ENCODE data around the gene NOS1AP. TPM values are rescaled to one million over a fixed set of nuclear protein-coding genes. Genes with fewer than 3 reads are reported as not detected.

Gene NOS1AP
- total and polyA plus RNA-seq, 5 donors, result 0.86 to 4.5 (median 4.1) TPM

DNA sequence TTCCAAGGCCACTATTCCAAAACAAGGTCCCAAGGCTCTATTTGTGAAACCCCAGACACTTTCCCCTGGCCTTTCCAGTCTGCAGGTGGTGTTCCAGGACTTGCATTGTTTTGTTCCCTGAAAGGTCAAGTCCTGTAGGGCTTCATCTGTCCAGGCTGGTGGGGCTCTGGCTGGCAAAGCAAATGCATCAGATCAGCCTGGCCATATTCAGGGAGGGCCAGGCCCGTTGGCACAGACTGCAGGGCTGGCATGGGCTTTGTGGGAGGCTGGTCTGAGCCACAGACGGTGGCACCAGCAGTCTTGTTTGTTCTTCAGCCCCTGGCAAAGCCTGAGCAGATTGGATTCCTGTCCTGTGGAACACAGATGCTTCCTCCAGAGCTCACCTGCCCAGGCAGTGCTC is 214.2 kb downstream of the NOS1AP start:
- H3K27ac ChIP-seq (ENCODE audit: low read length), result no peak overlapping the region
- no peaks in the 10 kb centered on the region for H3K9me3 ChIP-seq (ENCODE audit: control insufficient read depth, low read length)
- 67% methylated on average over 2 of the region's 2 CpGs for whole genome bisulfite sequencing
- H3K4me1 ChIP-seq (ENCODE audit: control insufficient read depth, insufficient read depth, low read length), result peaks cover 13% of the 10 kb centered on the region
- intact Hi-C loops (cut with DNase I), result no loop called here
- ATAC-seq, result peak; percentile 28 to 47
- H3K4me3 ChIP-seq (ENCODE audit: low read length), result no peak overlapping the region
- DNase-seq, result peak in 1 of 3 donors; percentile 56
- no peaks in the 10 kb centered on the region for H3K27me3 ChIP-seq (ENCODE audit: control insufficient read depth, insufficient read depth)

DNA sequence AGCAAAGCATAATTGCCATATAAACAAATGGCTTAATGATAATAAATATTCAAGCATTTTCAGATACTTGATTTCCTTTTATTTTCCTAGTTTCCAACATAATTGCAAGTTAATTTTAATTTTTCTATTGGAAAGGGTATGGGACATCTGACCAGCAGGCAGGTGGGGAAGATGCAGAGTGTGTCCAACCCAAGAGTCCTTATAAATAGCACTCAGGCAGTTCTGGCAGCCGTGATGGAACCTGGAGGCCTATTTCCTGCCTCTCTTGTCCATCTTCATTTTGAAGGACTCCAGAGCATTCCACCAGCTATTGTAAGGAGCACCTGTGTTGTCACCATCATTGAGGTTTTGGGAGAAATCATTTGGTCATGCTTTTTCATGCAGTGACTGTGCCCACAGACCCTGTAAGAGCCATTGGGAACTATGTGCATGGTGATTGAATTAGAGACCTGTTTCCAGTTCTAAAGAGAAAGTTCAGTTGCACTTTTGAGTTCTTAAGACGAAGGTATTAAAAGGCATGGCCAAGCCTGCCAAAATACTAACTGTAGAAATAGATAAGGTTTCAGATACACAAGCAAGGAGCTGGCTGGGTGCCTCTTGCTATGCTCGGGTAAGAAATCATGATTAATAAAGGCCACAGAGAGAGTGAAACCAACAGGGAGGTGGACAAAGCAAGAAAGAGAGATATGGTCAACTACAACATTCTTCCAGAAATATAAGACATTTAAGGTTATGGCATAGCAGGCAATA is 214.9 kb downstream of the NOS1AP start:
- WGBS, result 40% methylated on average over 3 of the region's 3 CpGs

GRCh38 chr1:162285149-162285561 is 215.7 kb downstream of the NOS1AP start:
- peaks cover 13% of the 10 kb centered on the region for H3K4me1 ChIP-seq (ENCODE audit: control insufficient read depth, insufficient read depth, low read length)
- ATAC-seq (peak; percentile 85 to 86), DNase-seq (peak; percentile 17 to 54 (median 54))
- H3K27ac ChIP-seq (ENCODE audit: low read length), result no peak overlapping the region
- no peak overlapping the region for H3K4me3 ChIP-seq (ENCODE audit: low read length)
- intact Hi-C loops (cut with DNase I), result no loop called here
- 22% methylated on average over 5 of the region's 5 CpGs for WGBS
- H3K9me3 ChIP-seq (ENCODE audit: control insufficient read depth, low read length), result no peaks in the 10 kb centered on the region
- H3K27me3 ChIP-seq (ENCODE audit: control insufficient read depth, insufficient read depth), result no peaks in the 10 kb centered on the region

More for the DNA sequence above, 214.9 kb downstream of the NOS1AP start:
- peak in 1 of 2 donors; percentile 17 for ATAC-seq
- H3K27ac ChIP-seq (ENCODE audit: low read length), result no peak overlapping the region
- H3K4me3 ChIP-seq (ENCODE audit: low read length), result no peak overlapping the region
- intact Hi-C loops (cut with DNase I), result no loop called here
- H3K4me1 ChIP-seq (ENCODE audit: control insufficient read depth, insufficient read depth, low read length), result peaks cover 13% of the 10 kb centered on the region
- H3K27me3 ChIP-seq (ENCODE audit: control insufficient read depth, insufficient read depth), result no peaks in the 10 kb centered on the region
- no peaks in the 10 kb centered on the region for H3K9me3 ChIP-seq (ENCODE audit: control insufficient read depth, low read length)
- DNase-seq, result no peak

DNA sequence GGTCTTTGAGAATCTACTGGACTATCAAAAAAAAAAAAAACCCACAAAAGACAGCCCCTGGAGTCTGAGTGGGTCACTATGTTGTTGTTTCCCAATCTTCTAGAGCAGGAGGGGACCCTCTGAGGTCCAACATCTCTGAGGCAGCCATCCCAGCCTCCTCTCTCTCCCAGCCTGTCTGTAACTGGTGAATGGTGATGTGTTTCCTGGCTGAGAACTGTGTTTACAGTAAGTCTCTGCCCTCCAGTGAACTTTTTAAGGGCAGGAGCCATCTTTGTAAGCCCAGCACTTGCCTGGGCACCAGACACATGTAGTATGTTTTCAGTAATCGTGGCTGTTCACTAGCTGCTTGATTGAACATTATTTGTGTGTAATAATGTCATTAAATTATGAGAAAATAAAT is 221.5 kb downstream of the NOS1AP start:
- Histone ChIP-seq H3K4me1 (ENCODE audit: control insufficient read depth, insufficient read depth, low read length) (no peaks in the 10 kb centered on the region), H3K27me3 (ENCODE audit: control insufficient read depth, insufficient read depth) (no peaks in the 10 kb centered on the region), H3K4me3 (ENCODE audit: low read length) (no peak overlapping the region), H3K9me3 (ENCODE audit: control insufficient read depth, low read length) (no peaks in the 10 kb centered on the region), H3K27ac (ENCODE audit: low read length) (no peak overlapping the region)
- ATAC-seq (no peak), DNase-seq (no peak)
- intact Hi-C loops (cut with DNase I), result no loop called here
- WGBS, result 70% methylated on average over 1 of the region's 1 CpG

DNA sequence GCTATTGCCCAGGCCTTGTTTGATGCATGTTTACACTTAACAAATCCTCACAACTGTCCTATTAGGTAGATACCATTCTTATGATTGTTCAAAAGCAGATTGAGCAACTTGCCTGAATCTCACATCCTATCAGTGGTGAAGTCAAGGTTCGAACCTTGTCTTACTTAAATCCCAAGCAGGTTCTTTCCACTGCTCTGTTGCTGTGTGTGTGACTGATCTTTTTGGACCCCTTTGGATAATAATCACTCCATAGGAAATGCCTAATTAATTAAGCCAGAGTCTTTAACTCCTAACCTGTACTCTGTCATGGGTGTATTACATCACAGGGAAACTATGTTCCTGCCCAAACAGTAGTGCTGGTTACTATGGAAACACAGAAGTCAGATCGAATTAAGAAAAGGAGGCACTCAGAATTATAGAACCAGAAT is 222.9 kb downstream of the NOS1AP start:
- Histone ChIP-seq H3K27ac (ENCODE audit: low read length) (no peak overlapping the region), H3K4me1 (ENCODE audit: control insufficient read depth, insufficient read depth, low read length) (no peaks in the 10 kb centered on the region), H3K9me3 (ENCODE audit: control insufficient read depth, low read length) (no peaks in the 10 kb centered on the region), H3K4me3 (ENCODE audit: low read length) (no peak overlapping the region), H3K27me3 (ENCODE audit: control insufficient read depth, insufficient read depth) (no peaks in the 10 kb centered on the region)
- 66% methylated on average over 2 of the region's 2 CpGs for WGBS
- ATAC-seq (no peak), DNase-seq (no peak)
- intact Hi-C loops (cut with DNase I), result no loop called here

GRCh38 chr1:162293073-162293692 is 223.7 kb downstream of the NOS1AP start:
- no peak overlapping the region for H3K27ac ChIP-seq (ENCODE audit: low read length)
- H3K4me3 ChIP-seq (ENCODE audit: low read length), result no peak overlapping the region
- DNase-seq (no peak), ATAC-seq (no peak)
- WGBS, result 73% methylated on average over 5 of the region's 5 CpGs
- no peaks in the 10 kb centered on the region for H3K9me3 ChIP-seq (ENCODE audit: control insufficient read depth, low read length)
- no peaks in the 10 kb centered on the region for H3K27me3 ChIP-seq (ENCODE audit: control insufficient read depth, insufficient read depth)
- no peaks in the 10 kb centered on the region for H3K4me1 ChIP-seq (ENCODE audit: control insufficient read depth, insufficient read depth, low read length)
- intact Hi-C loops (cut with DNase I), result no loop called here

- DNase-seq (no peak), ATAC-seq (no peak)
- H3K4me3 ChIP-seq (ENCODE audit: low read length), result no peak overlapping the region
- no peaks in the 10 kb centered on the region for H3K9me3 ChIP-seq (ENCODE audit: control insufficient read depth, low read length)
- intact Hi-C loops (cut with DNase I), result no loop called here
- H3K4me1 ChIP-seq (ENCODE audit: control insufficient read depth, insufficient read depth, low read length), result no peaks in the 10 kb centered on the region
- no peak overlapping the region for H3K27ac ChIP-seq (ENCODE audit: low read length)
- 74% methylated on average over 3 of the region's 3 CpGs for WGBS
- no peaks in the 10 kb centered on the region for H3K27me3 ChIP-seq (ENCODE audit: control insufficient read depth, insufficient read depth)
These were observed 224.5 kb downstream of the NOS1AP start for GRCh38 chr1:162294015-162294414.

DNA sequence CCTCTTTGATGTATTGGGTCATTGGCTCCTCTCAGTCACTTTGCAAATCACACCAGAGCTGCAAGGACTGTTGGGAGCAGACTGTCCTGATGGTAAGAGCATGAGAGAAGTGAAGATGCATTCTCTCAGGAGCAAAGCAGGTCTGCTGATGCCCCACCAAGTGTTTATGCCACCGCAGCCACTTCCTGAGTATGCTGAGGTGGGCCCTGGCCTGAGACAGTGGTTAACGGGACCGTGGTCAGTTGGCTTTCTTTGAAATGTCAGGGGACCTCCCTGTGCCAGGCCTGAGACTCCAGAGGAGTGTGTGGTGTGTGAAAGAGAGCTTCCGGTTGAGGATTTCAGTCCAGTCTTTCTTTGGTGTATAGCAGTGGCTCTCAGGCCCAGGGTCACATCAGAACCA is 227.7 kb downstream of the NOS1AP start:
- 66% methylated on average over 4 of the region's 4 CpGs for WGBS
- no peaks in the 10 kb centered on the region for H3K4me1 ChIP-seq (ENCODE audit: control insufficient read depth, insufficient read depth, low read length)
- DNase-seq (no peak), ATAC-seq (no peak)
- intact Hi-C loops (cut with DNase I), result no loop called here
- no peak overlapping the region for H3K4me3 ChIP-seq (ENCODE audit: low read length)
- no peak overlapping the region for H3K27ac ChIP-seq (ENCODE audit: low read length)
- H3K9me3 ChIP-seq (ENCODE audit: control insufficient read depth, low read length), result no peaks in the 10 kb centered on the region
- no peaks in the 10 kb centered on the region for H3K27me3 ChIP-seq (ENCODE audit: control insufficient read depth, insufficient read depth)

GRCh38 chr1:162298266-162298665 is 228.8 kb downstream of the NOS1AP start:
- H3K27me3 ChIP-seq (ENCODE audit: control insufficient read depth, insufficient read depth), result no peaks in the 10 kb centered on the region
- 91% methylated on average over 2 of the region's 2 CpGs for WGBS
- H3K4me1 ChIP-seq (ENCODE audit: control insufficient read depth, insufficient read depth, low read length), result no peaks in the 10 kb centered on the region
- intact Hi-C loops (cut with DNase I), result no loop called here
- no peak overlapping the region for H3K27ac ChIP-seq (ENCODE audit: low read length)
- no peak for ATAC-seq
- H3K9me3 ChIP-seq (ENCODE audit: control insufficient read depth, low read length), result no peaks in the 10 kb centered on the region
- DNase-seq, result no peak
- H3K4me3 ChIP-seq (ENCODE audit: low read length), result no peak overlapping the region

- H3K4me1 ChIP-seq (ENCODE audit: control insufficient read depth, insufficient read depth, low read length), result no peaks in the 10 kb centered on the region
- intact Hi-C loops (cut with DNase I), result no loop called here
- H3K9me3 ChIP-seq (ENCODE audit: control insufficient read depth, low read length), result no peaks in the 10 kb centered on the region
- no peaks in the 10 kb centered on the region for H3K27me3 ChIP-seq (ENCODE audit: control insufficient read depth, insufficient read depth)
- DNase-seq, result no peak
- no peak overlapping the region for H3K27ac ChIP-seq (ENCODE audit: low read length)
- H3K4me3 ChIP-seq (ENCODE audit: low read length), result no peak overlapping the region
- ATAC-seq, result no peak
These were observed 229.5 kb downstream of the NOS1AP start for GRCh38 chr1:162299018-162299417.

GRCh38 chr1:162300057-162300917 is 230.8 kb downstream of the NOS1AP start:
- H3K4me3 ChIP-seq (ENCODE audit: low read length), result no peak overlapping the region
- no peaks in the 10 kb centered on the region for H3K4me1 ChIP-seq (ENCODE audit: control insufficient read depth, insufficient read depth, low read length)
- no peak overlapping the region for H3K27ac ChIP-seq (ENCODE audit: low read length)
- DNase-seq, result no peak
- H3K27me3 ChIP-seq (ENCODE audit: control insufficient read depth, insufficient read depth), result no peaks in the 10 kb centered on the region
- no peak for ATAC-seq
- 70% methylated on average over 8 of the region's 8 CpGs for WGBS
- no peaks in the 10 kb centered on the region for H3K9me3 ChIP-seq (ENCODE audit: control insufficient read depth, low read length)
- intact Hi-C loops (cut with DNase I), result no loop called here

All from right cardiac atrium (tissue), 5 donors.